Mesendoderm (in vitro differentiated cells): ENCODE data around the gene ZBTB42.

ENCODE experiments used
- DNase-seq: peaks from one replicate; pipeline ENCODE4 v3.0.0; 2013
- H2AK5ac ChIP-seq: 2 replicates; pipeline ENCODE4 v1.6.1; 2013; ENCODE audit warnings: low read length, inconsistent platforms
- H2BK120ac ChIP-seq: 2 replicates; pipeline ENCODE4 v1.6.1; 2013; ENCODE audit warnings: low read depth, mild to moderate bottlenecking, low read length, moderate library complexity, mixed read lengths
- H2BK15ac ChIP-seq: replicated peaks from 2 replicates; pipeline ENCODE4 v1.6.1; 2013; ENCODE audit warnings: low read depth, mild to moderate bottlenecking, moderate library complexity
- H2BK5ac ChIP-seq: 2 replicates; pipeline ENCODE4 v1.6.1; 2013; ENCODE audit warnings: low read length, inconsistent platforms
- H3K18ac ChIP-seq: 2 replicates; pipeline ENCODE4 v1.6.1; 2013; ENCODE audit warnings: mild to moderate bottlenecking, low read length, mixed read lengths
- H3K23ac ChIP-seq: one replicate; pipeline ENCODE4 v1.6.1; 2013; ENCODE audit warnings: low read length
- H3K27ac ChIP-seq: 2 replicates; pipeline ENCODE4 v1.5.1; 2013; ENCODE audit warnings: low read depth, mild to moderate bottlenecking, inconsistent platforms, low read length, moderate library complexity
- H3K27me3 ChIP-seq: 2 replicates; pipeline ENCODE4 v1.6.1; 2013; ENCODE audit warnings: low read length, control low read depth, mild to moderate bottlenecking, inconsistent platforms; ENCODE audit not compliant: insufficient read depth, poor library complexity
- H3K36me3 ChIP-seq: 2 replicates; pipeline ENCODE4 v1.6.1; 2013; ENCODE audit warnings: low read length, inconsistent platforms; ENCODE audit not compliant: control insufficient read depth, insufficient read depth
- H3K4ac ChIP-seq: one replicate; pipeline ENCODE4 v1.6.1; 2013; ENCODE audit warnings: low read depth, mild to moderate bottlenecking, low read length, moderate library complexity
- H3K4me1 ChIP-seq: 2 replicates; pipeline ENCODE4 v1.6.1; 2013; ENCODE audit warnings: low read depth, low read length, inconsistent platforms; ENCODE audit not compliant: control insufficient read depth
- H3K4me2 ChIP-seq: 2 replicates; pipeline ENCODE4 v1.6.1; 2013; ENCODE audit warnings: low read length
- H3K4me3 ChIP-seq: 2 replicates; pipeline ENCODE4 v1.5.1; 2013; ENCODE audit warnings: mild to moderate bottlenecking, low read length
- H3K56ac ChIP-seq: one replicate; pipeline ENCODE4 v1.6.1; 2013; ENCODE audit warnings: low read length
- H3K79me1 ChIP-seq: 2 replicates; pipeline ENCODE4 v1.6.1; 2013; ENCODE audit warnings: low read length, inconsistent platforms
- H3K79me2 ChIP-seq: 2 replicates; pipeline ENCODE4 v1.6.1; 2013; ENCODE audit warnings: mild to moderate bottlenecking, low read length; ENCODE audit not compliant: control insufficient read depth, insufficient read depth
- H3K9ac ChIP-seq: 2 replicates; pipeline ENCODE4 v1.6.1; 2013; ENCODE audit warnings: low read length, inconsistent platforms
- H4K5ac ChIP-seq: one replicate; pipeline ENCODE4 v1.6.1; 2013; ENCODE audit warnings: low read length
- H4K8ac ChIP-seq: one replicate; pipeline ENCODE4 v1.6.1; 2013; ENCODE audit warnings: low read depth, mild to moderate bottlenecking, control low read depth, low read length, moderate library complexity
- WGBS: extraction: QIAGEN DNeasy Blood & Tissue Kit; methylation state at CpG from one replicate; pipeline ENCODE4 v1.1.7; 2013; ENCODE audit warnings: low lambda C conversion rate, missing lambda C conversion rate; ENCODE audit not compliant: insufficient coverage; ENCODE audit errors: extremely low coverage; 5-methylcytosine and 5-hydroxymethylcytosine counted together

Gene ZBTB42

DNA sequence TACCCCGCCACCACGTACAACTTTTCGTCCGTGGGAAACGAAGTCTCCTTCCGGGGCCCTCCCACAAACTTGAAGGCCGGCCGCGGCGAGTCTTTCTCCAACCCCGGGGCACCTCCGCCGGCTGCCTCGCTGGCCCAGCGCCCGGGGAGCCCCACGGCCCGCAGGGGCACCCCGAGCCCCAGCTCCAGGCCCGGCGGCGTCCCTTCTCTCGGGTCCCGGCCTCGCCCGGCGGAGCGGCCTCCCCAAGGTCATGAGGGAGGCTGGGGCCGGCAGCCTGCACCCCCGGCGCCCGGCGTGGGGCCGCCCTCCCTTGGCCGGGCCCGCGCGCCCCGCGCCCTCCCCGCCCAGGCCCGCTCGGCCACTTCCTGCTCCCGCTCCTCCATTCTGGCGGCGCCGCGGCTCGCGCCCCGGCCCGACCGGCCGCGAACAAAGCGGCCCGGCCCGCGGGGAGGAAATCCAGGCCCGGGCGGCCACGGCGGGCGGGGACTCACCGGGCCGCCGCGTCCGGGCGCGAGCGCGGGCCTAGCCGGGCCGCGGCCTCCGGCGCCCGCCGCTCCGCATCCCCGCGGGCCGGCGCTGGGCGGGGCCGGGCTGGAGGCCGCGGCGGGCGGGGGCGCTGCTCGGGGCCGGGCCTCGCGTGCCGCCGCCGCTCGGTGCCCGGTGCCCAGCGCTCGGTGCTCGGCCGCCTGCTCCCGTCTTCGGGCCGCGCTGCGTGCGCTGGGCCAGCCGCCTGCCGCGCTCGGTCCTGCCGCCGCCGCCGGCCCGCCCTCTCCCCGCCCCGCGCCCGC is 5.7 kb upstream of the ZBTB42 start, which contains the start of gene AKT1:
AKT1 (minus strand) TSS at position 756 of the 788 bp plus-strand sequence. CDS start 3,105 bp downstream, outside the sequence.
- no CpG with 5 or more reads among the region's 124 CpGs for WGBS
- Histone ChIP-seq H3K4ac (peak within 1 kb of the TSS; percentile 42), H3K36me3 (no peaks in the 10 kb centered on the region), H2AK5ac (peak within 1 kb of the TSS; percentile 69), H4K8ac (no peak within 1 kb of the TSS), H3K27me3 (peaks cover 3% of the 10 kb centered on the region), H3K56ac (peak within 1 kb of the TSS; percentile 90), H3K18ac (peak within 1 kb of the TSS; percentile 76), H3K79me1 (peaks cover 19% of the 10 kb centered on the region), H4K5ac (no peak within 1 kb of the TSS), H3K27ac (no peak within 1 kb of the TSS), H3K23ac (peak within 1 kb of the TSS; percentile 94), H2BK15ac (no peak within 1 kb of the TSS), H2BK120ac (no peak within 1 kb of the TSS), H3K4me1 (peaks cover 9% of the 10 kb centered on the region), H3K9ac (peak within 1 kb of the TSS; percentile 91), H3K79me2 (peaks cover 6% of the 10 kb centered on the region), H2BK5ac (no peak within 1 kb of the TSS), H3K4me2 (peak within 1 kb of the TSS; percentile 95), H3K4me3 (peak within 1 kb of the TSS; percentile 78)
- no peak for DNase-seq

DNA sequence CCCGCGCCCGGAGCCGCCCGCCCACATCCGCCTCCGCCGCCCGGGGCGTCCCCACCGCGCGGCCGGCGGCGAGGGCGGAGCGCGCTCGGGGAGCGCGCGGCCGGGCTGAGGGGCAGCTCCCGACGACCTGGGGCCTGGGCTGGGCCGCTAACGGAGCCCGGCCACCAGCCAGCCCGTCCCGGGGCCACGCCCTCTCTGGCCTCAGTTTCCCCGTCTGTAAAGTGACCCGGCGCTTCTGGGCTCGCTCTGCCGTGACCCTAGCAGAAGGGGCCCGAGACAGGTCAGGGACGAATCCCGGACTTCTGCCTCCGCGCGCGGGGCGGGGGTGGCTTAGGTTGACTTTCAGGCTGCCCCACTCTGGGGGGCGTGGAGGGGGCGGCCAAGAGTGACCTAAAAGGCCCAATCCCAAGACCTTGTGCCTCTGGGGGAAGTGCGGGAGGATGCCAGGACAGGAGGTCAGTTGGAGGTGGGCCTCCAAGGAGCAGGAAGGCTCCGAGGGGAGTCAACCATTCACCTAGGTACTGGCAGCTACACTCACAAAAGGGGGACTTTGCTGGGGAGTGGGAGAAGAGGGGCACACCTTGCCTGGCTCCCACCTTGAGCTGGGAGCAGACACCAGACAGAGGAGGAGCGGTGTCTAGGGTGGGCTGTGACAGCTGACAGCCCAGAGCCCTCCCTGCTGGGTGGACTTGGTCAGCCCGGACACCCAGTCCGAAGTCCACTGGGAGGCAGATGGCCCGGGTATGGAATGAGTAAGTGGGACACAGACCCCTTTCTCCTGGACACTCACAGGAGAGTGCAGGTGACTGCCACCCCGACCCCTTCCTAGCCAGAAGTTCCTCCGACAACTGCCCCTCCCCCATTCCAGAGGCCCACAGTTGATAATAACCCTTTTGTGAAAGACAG is 4.9 kb upstream of the ZBTB42 start:
- Histone ChIP-seq H3K9ac (peak overlapping the region; percentile 70), H3K36me3 (no peaks in the 10 kb centered on the region), H3K79me1 (peaks cover 19% of the 10 kb centered on the region), H3K18ac (peak overlapping the region; percentile 76), H3K4ac (peak overlapping the region; percentile 21), H2BK120ac (no peak overlapping the region), H3K4me1 (peaks cover 9% of the 10 kb centered on the region), H3K23ac (peak overlapping the region; percentile 93), H2AK5ac (peak overlapping the region; percentile 69), H4K8ac (no peak overlapping the region), H4K5ac (no peak overlapping the region), H3K4me2 (peak overlapping the region; percentile 55), H3K79me2 (peaks cover 6% of the 10 kb centered on the region), H2BK5ac (no peak overlapping the region), H2BK15ac (no peak overlapping the region), H3K4me3 (peak overlapping the region; percentile 19), H3K56ac (peak overlapping the region; percentile 82), H3K27ac (no peak overlapping the region), H3K27me3 (peaks cover 3% of the 10 kb centered on the region)
- no peak for DNase-seq
- WGBS: no CpG with 5 or more reads among the region's 55 CpGs

DNA sequence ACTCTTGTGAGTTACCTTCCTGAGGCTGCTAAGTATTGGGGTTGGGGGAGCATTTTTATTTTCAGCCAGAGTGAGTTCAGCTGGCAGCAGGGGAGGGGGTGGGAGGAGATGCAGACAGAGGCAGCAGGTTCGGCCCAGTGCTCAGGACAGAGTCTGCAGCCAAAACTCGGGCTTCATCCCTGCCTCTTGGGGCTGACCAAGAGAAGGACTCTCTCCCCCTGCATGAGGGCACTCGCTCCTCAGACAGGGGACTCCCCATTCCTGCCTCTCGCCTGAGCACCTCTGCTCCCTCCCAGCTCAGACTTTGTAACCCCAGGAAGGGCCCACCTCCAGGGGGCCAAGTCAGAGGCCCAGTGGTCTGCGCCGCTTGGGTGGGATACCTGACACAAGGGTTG is 4.2 kb upstream of the ZBTB42 start:
- Histone ChIP-seq H3K23ac (no peak overlapping the region), H2BK120ac (no peak overlapping the region), H3K18ac (no peak overlapping the region), H4K5ac (no peak overlapping the region), H3K4me1 (peaks cover 9% of the 10 kb centered on the region), H3K9ac (no peak overlapping the region), H3K56ac (peak overlapping the region; percentile 17), H3K4me3 (no peak overlapping the region), H2BK5ac (no peak overlapping the region), H2BK15ac (no peak overlapping the region), H3K27ac (no peak overlapping the region), H3K36me3 (no peaks in the 10 kb centered on the region), H3K27me3 (peaks cover 7% of the 10 kb centered on the region), H3K4me2 (no peak overlapping the region), H3K4ac (no peak overlapping the region), H3K79me1 (peaks cover 17% of the 10 kb centered on the region), H3K79me2 (peaks cover 6% of the 10 kb centered on the region), H4K8ac (no peak overlapping the region), H2AK5ac (no peak overlapping the region)
- no peak for DNase-seq
- WGBS: no CpG with 5 or more reads among the region's 6 CpGs

DNA sequence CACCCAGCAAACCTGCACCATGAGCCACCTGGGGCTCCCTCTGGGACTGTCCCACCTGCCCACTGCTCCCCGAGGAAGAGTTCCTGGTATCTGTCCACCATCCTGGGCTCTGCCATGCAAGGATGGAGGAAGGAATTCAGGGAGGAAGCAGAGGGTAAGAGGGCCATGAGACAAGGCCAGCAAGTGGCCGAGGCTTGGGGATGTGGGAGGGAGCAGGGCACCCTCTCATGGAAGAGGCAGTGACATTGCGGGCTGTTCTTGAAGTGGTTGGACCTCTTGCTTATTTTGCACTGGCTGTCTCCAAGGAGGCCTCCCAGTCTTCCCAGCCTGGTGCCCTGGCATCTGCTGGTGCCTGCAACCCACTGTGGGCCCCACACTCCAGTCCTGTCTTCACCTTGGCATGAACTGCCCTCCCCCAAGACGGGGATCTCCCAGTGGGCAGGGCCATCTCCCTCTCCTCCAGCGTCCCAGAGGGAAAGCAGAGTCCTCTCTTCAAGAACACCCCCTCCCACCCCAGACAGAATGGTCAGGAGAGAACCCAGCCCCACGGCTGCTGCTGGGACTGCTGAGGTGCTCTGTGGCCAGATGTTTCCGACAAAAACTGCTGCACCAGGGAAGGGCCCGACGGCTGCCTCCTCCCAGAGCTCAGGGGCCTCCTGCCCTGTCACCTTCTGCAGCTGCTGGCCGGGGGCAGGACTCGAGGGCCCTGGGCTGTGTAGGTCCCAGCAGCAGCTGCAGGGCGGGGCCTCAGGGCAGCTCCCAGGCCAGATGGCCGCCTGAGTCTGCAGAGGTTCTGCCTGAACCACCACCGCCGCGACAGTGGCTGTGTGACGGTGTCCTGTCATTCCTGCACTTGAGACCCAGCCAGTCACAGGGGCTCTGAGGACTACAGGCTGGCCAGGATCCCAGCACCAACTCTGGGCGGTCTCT is 3.5 kb upstream of the ZBTB42 start:
- Histone ChIP-seq H3K79me1 (peaks cover 12% of the 10 kb centered on the region), H3K4me2 (peak overlapping the region; percentile 7), H3K27me3 (peaks cover 7% of the 10 kb centered on the region)

More for the DNA sequence above, 3.5 kb upstream of the ZBTB42 start:
- Histone ChIP-seq H3K9ac (peak overlapping the region; percentile 26), H4K8ac (no peak overlapping the region), H3K4me1 (peaks cover 9% of the 10 kb centered on the region), H2BK5ac (no peak overlapping the region), H4K5ac (no peak overlapping the region), H3K27ac (no peak overlapping the region), H3K56ac (peak overlapping the region; percentile 54), H2AK5ac (no peak overlapping the region), H3K4ac (no peak overlapping the region), H2BK120ac (no peak overlapping the region), H3K36me3 (no peaks in the 10 kb centered on the region), H3K23ac (no peak overlapping the region), H3K79me2 (peaks cover 6% of the 10 kb centered on the region), H3K4me3 (no peak overlapping the region), H3K18ac (no peak overlapping the region), H2BK15ac (no peak overlapping the region)
- WGBS: no CpG with 5 or more reads among the region's 18 CpGs
- peak; percentile 63 for DNase-seq
